Large intestine (tissue), 3 donors: ENCODE data around the gene HS6ST1. TPM values are rescaled to one million over a fixed set of nuclear protein-coding genes. Genes with fewer than 3 reads are reported as not detected.

Experiments
- DNase-seq, 2 donors: peaks; one replicate each; pipeline versions ENCODE4 v3.0.0 to v3.0.0-alpha.2; 2013
- H3K27ac ChIP-seq: one replicate; pipeline ENCODE4 v1.5.1; 2013; ENCODE audit warnings: low read length
- H3K27me3 ChIP-seq: 2 replicates; pipeline ENCODE4 v1.6.1; 2013; ENCODE audit warnings: low read length; ENCODE audit not compliant: control insufficient read depth, insufficient read depth
- H3K36me3 ChIP-seq: 2 replicates; pipeline ENCODE4 v1.6.1; 2013; ENCODE audit warnings: low read length; ENCODE audit not compliant: control insufficient read depth, insufficient read depth
- H3K4me1 ChIP-seq: one replicate; pipeline ENCODE4 v1.6.1; 2013; ENCODE audit warnings: low read length; ENCODE audit not compliant: control insufficient read depth, insufficient read depth
- H3K4me3 ChIP-seq: one replicate; pipeline ENCODE4 v1.5.1; 2013; ENCODE audit warnings: low read length
- H3K9me3 ChIP-seq: one replicate; pipeline ENCODE4 v1.6.1; 2013; ENCODE audit warnings: mild to moderate bottlenecking, low read depth, low read length, moderate library complexity; ENCODE audit not compliant: control insufficient read depth
- WGBS: methylation state at CpG from one replicate; pipeline ENCODE4 v1.1.5; 2013; ENCODE audit warnings: low lambda C conversion rate; ENCODE audit not compliant: insufficient coverage; 5-methylcytosine and 5-hydroxymethylcytosine counted together
- polyA plus RNA-seq: library from polyadenylated mRNA; unstranded; fragments of 120-200 nt; gene quantifications from one replicate; pipeline ENCODE4 v1.2.1, GENCODE V29; 2013

HS6ST1 gene
- polyA plus RNA-seq, 1 donor, result 22.4 TPM

DNA sequence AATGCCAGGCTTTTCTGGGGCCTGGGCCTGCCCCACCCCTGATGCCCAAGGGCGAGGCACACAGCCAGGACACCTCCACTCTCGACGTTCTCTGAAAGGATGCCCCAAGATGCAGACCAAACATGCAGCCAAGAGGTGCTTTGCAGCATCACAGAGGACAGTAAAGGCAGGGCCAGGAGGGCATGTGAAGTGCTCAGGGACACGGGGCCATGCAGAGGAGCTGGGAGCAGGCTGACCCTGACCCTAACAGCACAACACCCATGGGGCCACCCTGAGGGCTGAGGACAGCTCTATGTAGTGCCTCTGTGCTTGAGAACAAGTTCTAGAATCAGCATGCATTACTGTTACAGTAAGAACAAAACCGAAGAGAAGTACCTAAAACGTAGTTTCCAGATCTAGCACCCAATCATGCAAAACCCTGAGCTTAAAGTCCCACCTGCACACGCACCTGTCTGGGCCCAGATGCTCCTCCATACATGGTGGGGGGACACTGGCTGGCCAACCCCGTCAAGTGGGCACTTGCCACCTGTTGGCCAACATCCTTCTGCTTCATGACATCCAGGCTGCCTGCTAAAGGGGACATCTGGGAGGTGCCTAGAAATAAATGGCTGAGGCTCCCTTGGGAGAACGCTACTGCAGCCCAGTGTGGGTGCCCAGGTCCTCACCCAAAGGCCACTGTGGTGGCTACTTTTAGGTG, 15.4 kb downstream of the HS6ST1 start:
- Histone ChIP-seq H3K27ac (no peak overlapping the region), H3K27me3 (no peaks in the 10 kb centered on the region), H3K36me3 (peaks cover 4% of the 10 kb centered on the region), H3K9me3 (peaks cover 3% of the 10 kb centered on the region), H3K4me3 (no peak overlapping the region), H3K4me1 (peaks cover 25% of the 10 kb centered on the region)
- no peak for DNase-seq
- no CpG with 5 or more reads among the region's 9 CpGs for WGBS

DNA sequence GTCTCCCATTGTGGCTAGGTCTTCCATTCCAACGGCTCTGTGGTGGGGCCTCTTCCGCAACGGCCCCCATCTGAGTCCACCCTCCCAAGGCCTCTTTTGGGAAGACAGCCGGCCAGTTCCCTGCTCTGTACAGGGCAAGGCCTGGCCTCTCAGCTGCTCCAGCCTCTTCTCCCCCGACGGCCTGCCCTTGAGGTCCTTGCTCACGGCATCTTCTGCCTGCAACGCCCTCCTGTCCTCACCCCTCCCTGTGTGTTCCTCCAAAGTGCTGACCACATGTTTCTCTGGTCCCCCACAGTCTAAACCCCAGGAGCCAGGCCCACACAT, 16.0 kb downstream of the HS6ST1 start:
- H3K4me1 ChIP-seq, result peaks cover 24% of the 10 kb centered on the region
- no peaks in the 10 kb centered on the region for H3K27me3 ChIP-seq
- no peak for DNase-seq
- H3K27ac ChIP-seq, result peak overlapping the region; percentile 57
- H3K36me3 ChIP-seq, result peaks cover 4% of the 10 kb centered on the region
- no peak overlapping the region for H3K4me3 ChIP-seq
- WGBS, result no CpG with 5 or more reads among the region's 8 CpGs
- H3K9me3 ChIP-seq, result peaks cover 3% of the 10 kb centered on the region

DNA sequence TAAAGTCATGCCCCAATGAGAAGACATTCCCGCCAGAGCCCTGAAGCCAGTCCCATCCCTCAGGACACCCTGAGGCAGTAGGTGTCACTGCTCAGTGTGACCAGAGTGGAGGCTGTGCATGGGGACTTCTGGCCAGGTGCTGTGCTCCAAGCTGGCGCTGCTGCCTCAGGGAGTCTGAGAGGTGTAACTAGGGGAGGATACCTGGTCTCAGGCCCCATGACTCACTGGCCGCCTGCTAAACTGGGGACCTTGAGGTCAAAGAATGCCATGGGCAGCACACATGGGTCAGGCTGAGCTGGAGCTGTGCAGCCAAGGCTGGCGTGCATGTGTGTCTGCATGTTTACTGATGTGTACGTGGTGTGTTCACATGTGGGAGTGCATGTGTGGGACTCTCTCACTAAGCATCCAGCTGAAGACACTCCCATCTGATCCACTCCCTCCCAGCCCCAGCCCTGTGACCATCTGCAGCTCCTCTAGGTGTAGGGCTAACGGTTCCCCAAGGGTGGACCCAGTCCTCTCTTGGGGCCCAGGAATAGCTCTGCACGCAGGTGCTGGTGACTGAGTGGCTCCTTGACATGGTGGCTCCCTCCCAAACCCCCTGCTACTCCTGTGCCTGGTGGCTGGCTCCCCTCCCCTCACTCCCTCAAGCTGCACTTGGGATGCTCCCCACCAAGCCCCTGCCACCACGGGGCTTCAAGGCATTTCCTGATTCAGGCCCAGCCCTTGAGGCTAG, 16.5 kb downstream of the HS6ST1 start:
- Histone ChIP-seq H3K36me3 (peaks cover 4% of the 10 kb centered on the region), H3K27me3 (no peaks in the 10 kb centered on the region), H3K27ac (peak overlapping the region; percentile 57), H3K9me3 (peaks cover 3% of the 10 kb centered on the region), H3K4me3 (no peak overlapping the region), H3K4me1 (peaks cover 19% of the 10 kb centered on the region)
- WGBS, result no CpG with 5 or more reads among the region's 8 CpGs
- DNase-seq, result no peak

DNA sequence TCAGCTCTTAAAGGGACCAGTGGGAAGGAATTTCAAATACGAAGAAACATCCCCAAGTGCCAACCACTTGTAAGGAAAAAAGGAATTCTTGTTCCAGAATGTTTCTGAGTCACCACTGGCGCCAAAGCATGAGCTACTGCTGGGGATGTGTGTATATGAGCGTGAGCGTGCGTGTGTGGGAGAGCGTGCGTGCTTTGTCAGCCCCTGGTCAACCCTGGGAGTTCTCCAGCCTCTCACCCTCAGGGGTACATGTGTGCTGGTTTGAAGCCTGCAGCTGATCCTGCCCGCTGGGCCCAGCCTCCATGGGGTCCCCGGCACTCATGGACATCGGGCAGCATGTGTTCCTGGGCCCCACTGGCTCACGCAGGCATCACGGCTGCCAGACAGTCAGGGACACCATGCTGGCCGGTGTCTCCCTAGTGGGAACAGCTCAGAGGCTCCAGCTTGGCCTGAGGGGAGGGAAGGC, 17.1 kb downstream of the HS6ST1 start:
- DNase-seq, result peak in 1 of 2 donors; percentile 39
- Histone ChIP-seq H3K27ac (peak overlapping the region; percentile 57), H3K4me3 (no peak overlapping the region), H3K36me3 (peaks cover 4% of the 10 kb centered on the region), H3K27me3 (no peaks in the 10 kb centered on the region), H3K9me3 (peaks cover 3% of the 10 kb centered on the region), H3K4me1 (peaks cover 12% of the 10 kb centered on the region)
- no CpG with 5 or more reads among the region's 13 CpGs for WGBS

DNA sequence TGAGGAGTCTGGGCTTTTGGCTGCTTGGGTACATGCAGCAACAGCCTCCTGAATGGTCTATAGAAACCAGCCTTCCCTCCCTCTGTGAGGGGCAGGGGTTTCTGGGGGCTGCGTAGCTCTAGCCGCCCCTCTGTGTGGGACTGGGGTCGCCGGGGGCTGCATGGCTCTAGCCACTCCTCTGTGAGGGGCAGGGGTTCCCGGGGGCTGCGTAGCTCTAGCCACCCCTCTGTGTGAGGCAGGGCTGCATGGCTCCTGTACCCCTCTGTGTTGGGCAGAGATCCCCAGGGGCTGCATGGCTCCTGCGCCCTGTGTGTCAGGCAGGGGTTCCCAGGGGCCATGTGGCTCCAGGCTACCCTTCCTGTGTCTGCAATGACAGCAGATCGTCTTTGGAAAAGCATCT, 17.6 kb downstream of the HS6ST1 start:
- no CpG with 5 or more reads among the region's 8 CpGs for WGBS
- DNase-seq, result no peak
- H3K4me3 ChIP-seq, result no peak overlapping the region
- peaks cover 11% of the 10 kb centered on the region for H3K4me1 ChIP-seq
- peaks cover 4% of the 10 kb centered on the region for H3K36me3 ChIP-seq
- peaks cover 3% of the 10 kb centered on the region for H3K9me3 ChIP-seq
- no peaks in the 10 kb centered on the region for H3K27me3 ChIP-seq
- H3K27ac ChIP-seq, result peak overlapping the region; percentile 45

DNA sequence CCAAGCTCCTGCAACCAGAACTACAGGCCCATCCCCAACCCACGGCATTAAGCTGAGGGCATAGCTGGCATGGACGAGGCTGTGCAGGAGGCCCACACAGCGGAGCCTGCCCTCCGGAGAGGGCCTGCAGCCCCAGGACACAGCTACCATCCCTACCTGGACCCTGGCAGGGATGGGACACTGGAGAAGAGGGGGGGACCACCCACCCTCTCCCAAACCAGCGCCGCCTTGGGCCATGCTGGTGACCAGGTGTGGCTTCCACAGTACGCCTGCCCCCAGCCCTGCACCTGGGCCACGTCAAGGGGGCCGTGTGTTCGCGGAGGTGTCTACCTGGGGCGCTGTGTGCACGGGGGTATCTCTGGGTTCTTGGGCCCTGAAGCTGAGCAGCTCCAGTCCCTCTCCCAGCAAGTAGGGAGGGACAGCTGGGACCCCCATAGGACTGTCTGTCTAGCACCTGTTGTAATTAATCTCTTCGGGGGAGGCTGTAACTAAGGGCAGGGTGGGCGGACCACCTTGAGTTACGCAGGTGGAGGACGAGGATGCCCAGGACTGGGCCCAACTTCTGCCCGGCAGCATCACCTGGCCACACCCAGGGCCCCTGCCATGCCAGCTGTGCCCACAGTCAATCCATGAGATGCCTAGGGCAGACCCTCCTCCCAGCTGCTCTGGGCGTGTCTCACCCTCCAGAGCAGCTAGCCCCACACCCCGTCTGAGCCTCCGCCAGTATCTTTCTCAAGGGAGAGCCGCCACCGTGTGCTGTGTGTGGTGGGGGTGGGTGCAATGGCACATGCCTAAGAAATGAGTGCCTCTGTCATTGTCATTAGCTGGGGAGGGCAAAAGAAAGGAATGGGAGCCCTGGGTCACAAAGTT, 18.3 kb downstream of the HS6ST1 start:
- Histone ChIP-seq H3K27me3 (no peaks in the 10 kb centered on the region), H3K36me3 (peaks cover 4% of the 10 kb centered on the region), H3K4me1 (peaks cover 4% of the 10 kb centered on the region), H3K4me3 (no peak overlapping the region), H3K9me3 (peaks cover 3% of the 10 kb centered on the region), H3K27ac (peak overlapping the region; percentile 45)
- WGBS, result 60% methylated on average over 1 of the region's 23 CpGs
- no peak for DNase-seq

DNA sequence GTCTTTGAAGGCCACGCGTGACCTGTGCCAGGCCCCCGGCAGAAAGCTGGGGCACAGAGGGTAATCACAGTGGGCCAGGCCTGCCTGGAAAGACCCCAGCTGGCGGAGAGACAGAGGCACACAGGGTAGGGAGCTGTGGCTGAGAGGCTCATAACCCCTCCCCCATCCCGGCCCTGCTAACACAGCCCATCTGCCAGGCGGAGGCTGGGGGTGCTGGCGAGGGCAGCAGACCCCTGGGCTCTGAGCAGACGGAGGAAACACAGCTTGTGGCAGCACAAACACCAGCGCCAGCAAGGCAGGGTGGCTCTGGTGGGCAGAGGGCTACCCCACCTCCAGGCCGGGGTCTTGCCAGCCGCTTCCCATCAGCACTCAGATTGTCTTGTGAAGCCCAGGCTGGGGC, 19.0 kb downstream of the HS6ST1 start:
- H3K4me1 ChIP-seq, result no peaks in the 10 kb centered on the region
- no peak overlapping the region for H3K4me3 ChIP-seq
- WGBS, result no CpG with 5 or more reads among the region's 11 CpGs
- H3K9me3 ChIP-seq, result peaks cover 3% of the 10 kb centered on the region
- no peaks in the 10 kb centered on the region for H3K27me3 ChIP-seq
- H3K27ac ChIP-seq, result no peak overlapping the region
- DNase-seq, result no peak
- H3K36me3 ChIP-seq, result peaks cover 4% of the 10 kb centered on the region

DNA sequence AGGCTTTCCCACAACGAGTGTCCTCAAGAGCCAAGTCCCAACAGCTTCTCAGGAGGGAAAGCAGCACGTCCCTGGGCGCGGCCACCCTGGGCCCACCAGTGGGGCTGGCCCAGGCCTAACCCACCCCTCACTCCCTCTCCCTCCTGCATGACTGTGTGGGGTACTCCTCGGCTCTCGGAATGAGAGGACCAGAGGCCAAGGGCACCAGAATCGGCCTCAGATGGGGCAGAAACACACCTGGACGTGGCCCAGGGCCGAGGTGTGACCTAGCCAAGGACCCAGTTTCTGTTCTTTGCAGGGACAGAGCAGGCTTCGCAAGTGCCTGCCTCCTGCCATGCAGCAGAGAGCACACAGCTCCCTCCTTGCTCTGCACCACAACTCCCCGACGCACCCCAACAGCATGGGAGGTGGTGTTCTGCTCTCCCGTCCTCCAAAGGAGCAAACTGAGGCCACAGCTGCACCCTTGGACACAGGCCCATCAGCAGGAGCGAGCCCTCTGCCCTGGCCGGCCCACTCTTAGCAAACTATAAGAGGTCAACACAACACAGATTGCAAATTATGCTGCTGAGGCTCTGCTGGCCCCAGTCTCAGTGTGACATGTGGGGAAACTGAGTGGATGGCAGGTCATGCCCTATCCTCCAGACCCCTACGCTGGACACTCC, 19.7 kb downstream of the HS6ST1 start:
- Histone ChIP-seq H3K27ac (no peak overlapping the region), H3K4me1 (no peaks in the 10 kb centered on the region), H3K36me3 (peaks cover 4% of the 10 kb centered on the region), H3K27me3 (no peaks in the 10 kb centered on the region), H3K9me3 (peaks cover 3% of the 10 kb centered on the region), H3K4me3 (no peak overlapping the region)
- WGBS, result no CpG with 5 or more reads among the region's 16 CpGs
- DNase-seq, result no peak

DNA sequence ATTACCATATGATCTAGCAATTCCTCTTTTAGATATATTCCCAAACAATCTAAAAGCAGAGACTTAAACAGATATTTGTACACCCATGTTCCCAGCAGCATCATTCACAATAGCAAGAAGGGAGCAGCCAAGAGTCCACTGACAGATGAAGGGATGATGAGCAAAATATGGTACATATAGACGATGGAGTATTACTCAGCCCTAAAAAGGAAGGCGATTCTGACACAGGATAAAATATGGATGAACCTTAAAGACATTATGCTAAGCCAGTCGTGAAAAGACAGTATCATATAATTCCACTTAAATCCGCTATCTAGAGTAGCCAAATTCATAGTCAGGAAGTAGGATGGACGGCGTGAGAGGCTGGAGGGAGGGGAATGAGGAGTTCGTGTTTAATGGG, 20.4 kb downstream of the HS6ST1 start:
- Histone ChIP-seq H3K9me3 (peaks cover 3% of the 10 kb centered on the region), H3K27me3 (no peaks in the 10 kb centered on the region), H3K4me3 (no peak overlapping the region), H3K36me3 (peaks cover 3% of the 10 kb centered on the region), H3K27ac (no peak overlapping the region), H3K4me1 (no peaks in the 10 kb centered on the region)
- DNase-seq, result no peak
- 95% methylated on average over 3 of the region's 7 CpGs for WGBS
